ENCODE results near the gene UBE2G2. TPM values are rescaled to one million over a fixed set of nuclear protein-coding genes. Genes with fewer than 3 reads are reported as not detected.

UBE2G2 gene
- total RNA-seq, 1 donor from 2014 or later: 67.4 TPM

- Histone ChIP-seq H3K27me3 (ENCODE audit: control insufficient read depth, insufficient read depth, low read length) (peaks cover 2% of the 10 kb centered on the region), H3K36me3 (ENCODE audit: control insufficient read depth, insufficient read depth, low read length) (no peaks in the 10 kb centered on the region), H3K4me3 (ENCODE audit: low read depth, low read length) (no peak overlapping the region)
- no peak for TF ChIP-seq CTCF (IDR thresholded peaks at IDR 0.05; ENCODE audit: insufficient read depth, low read length, severe bottlenecking)
- no peak for DNase-seq (ENCODE audit: low read depth)
- FAIRE-seq: no peak
These were observed 52.4 kb downstream of the UBE2G2 start for GRCh38 chr21:44749116-44749758.

DNA sequence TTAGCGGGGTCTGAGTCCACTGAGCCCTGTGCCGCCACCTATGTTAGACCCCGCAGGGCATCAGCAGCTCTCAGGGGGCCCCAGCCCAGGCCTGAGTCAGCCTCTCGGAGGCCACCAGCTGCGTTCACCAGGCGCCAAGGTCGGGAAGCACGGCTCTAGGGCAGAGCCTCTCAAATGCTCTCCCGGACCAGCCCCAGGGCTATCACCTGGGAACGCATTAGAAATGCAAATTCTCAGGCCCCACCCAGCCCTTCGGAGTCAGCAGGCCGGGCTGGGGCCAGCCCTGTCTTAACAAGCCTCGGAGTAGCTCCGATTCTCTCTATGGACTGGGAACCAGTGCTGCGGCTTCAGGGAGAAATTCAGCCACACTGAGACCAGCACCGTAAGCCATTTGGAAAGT is 53.0 kb downstream of the UBE2G2 start:
- H3K27me3 ChIP-seq (ENCODE audit: control insufficient read depth, insufficient read depth, low read length): peaks cover 2% of the 10 kb centered on the region
- no peaks in the 10 kb centered on the region for H3K36me3 ChIP-seq (ENCODE audit: control insufficient read depth, insufficient read depth, low read length)
- FAIRE-seq: no peak
- no peak for TF ChIP-seq CTCF (IDR thresholded peaks at IDR 0.05; ENCODE audit: insufficient read depth, low read length, severe bottlenecking)
- no peak for DNase-seq (ENCODE audit: low read depth)
- H3K4me3 ChIP-seq (ENCODE audit: low read depth, low read length): no peak overlapping the region

DNA sequence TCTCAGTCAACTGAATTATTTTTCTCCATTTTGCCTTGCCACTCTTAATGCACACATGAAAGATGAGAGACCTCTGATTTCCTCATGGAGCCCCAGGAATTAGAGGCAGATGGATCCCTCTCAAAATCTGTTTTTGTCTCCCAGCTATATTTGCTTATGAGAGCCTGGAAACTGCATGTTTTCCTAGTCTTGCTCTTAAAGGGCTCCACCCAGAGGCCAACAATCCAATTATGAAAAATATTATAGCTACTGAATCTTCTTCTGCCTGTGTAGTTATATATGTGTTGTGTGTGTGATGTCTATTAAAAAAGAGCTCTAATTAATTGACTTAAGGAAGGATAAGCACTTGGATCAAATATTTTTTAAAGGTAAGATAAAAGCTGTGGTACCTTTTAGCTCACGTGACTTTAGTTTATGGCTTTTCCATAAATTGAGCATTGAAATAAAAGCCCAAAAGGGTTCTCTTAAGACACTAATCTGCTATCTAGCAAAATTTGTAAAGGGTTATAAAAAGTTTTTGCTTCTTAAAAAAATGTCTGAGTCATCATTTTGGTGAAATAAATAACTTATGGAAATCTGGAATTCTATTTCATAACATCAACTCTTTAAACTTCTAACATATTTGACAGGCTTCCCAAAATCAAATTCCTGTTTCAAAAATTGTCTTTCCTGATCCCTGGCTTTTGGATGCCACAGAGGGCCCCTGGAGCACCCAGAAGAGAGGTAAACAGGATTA is 59.0 kb downstream of the UBE2G2 start:
- FAIRE-seq (no peak), DNase-seq (ENCODE audit: low read depth) (peak; percentile 18)
- Histone ChIP-seq H3K4me3 (ENCODE audit: low read depth, low read length) (no peak overlapping the region), H3K27me3 (ENCODE audit: control insufficient read depth, insufficient read depth, low read length) (no peaks in the 10 kb centered on the region), H3K36me3 (ENCODE audit: control insufficient read depth, insufficient read depth, low read length) (no peaks in the 10 kb centered on the region)
- peak; percentile 13 for TF ChIP-seq CTCF (IDR thresholded peaks at IDR 0.05; ENCODE audit: insufficient read depth, low read length, severe bottlenecking)

DNA sequence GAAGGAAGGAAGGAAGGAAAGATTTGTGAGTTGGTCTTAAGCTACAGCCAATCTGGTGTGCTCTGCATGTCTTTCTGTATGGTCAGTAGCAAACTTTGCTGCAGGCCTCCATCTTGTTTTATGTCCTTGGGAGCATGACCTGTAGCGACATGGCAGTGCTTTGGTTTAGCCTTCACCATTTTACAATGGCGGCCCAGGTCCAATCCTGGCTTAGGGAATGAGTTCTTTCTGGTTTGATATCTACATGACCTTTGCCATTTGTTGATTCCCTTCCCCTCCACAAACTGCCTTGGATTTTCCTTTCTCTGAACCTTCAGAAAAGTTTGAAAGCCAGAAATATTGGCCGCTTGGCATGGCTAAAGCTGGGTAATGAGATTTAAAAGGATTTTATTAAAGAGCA is 59.7 kb downstream of the UBE2G2 start:
- FAIRE-seq (no peak), DNase-seq (ENCODE audit: low read depth) (no peak)
- TF ChIP-seq CTCF (IDR thresholded peaks at IDR 0.05; ENCODE audit: insufficient read depth, low read length, severe bottlenecking): no peak
- Histone ChIP-seq H3K4me3 (ENCODE audit: low read depth, low read length) (no peak overlapping the region), H3K36me3 (ENCODE audit: control insufficient read depth, insufficient read depth, low read length) (no peaks in the 10 kb centered on the region), H3K27me3 (ENCODE audit: control insufficient read depth, insufficient read depth, low read length) (no peaks in the 10 kb centered on the region)

DNA sequence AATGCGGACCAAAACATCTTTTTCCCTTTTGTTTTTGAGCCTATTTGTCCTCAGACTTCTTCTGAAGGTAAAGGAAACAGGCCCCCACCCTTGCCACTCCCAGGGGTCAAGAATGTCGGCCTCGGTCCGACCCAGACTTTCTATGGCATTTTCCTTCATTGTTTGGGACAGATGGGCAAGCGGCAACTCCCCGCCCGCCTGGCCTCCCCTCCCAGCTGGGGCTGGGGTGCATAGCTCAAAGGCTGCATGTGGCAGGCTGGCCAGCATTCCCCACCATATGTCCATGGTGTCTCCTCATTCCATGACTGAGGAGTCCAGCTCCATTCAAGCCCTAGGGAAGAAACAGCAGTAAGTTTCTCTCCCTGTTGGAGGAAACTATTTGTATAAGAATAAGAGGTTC is 60.9 kb downstream of the UBE2G2 start:
- Histone ChIP-seq H3K4me3 (ENCODE audit: low read depth, low read length) (no peak overlapping the region), H3K27me3 (ENCODE audit: control insufficient read depth, insufficient read depth, low read length) (no peaks in the 10 kb centered on the region), H3K36me3 (ENCODE audit: control insufficient read depth, insufficient read depth, low read length) (no peaks in the 10 kb centered on the region)
- no peak for DNase-seq (ENCODE audit: low read depth)
- no peak for FAIRE-seq
- TF ChIP-seq CTCF (IDR thresholded peaks at IDR 0.05; ENCODE audit: insufficient read depth, low read length, severe bottlenecking): no peak

All from bronchial epithelial cell (primary cell).